GM20000 (cell line): ENCODE results near the gene APOOL.

Source experiments
- DNase-seq: peaks from one replicate; pipeline ENCODE4 v3.0.0; 2012; ENCODE audit warnings: low spot score
- TF ChIP-seq, protein P1 (sequence below): IDR thresholded peaks from 2 replicates; pipeline ENCODE4 v1.5.1; 2012; ENCODE audit warnings: mild to moderate bottlenecking, control low read depth; ENCODE audit errors: extremely low read depth, missing control alignments

Gene APOOL

GRCh38 chrX:85017721-85018120, 14.0 kb downstream of the APOOL start:
- TF ChIP-seq, protein P1, sequence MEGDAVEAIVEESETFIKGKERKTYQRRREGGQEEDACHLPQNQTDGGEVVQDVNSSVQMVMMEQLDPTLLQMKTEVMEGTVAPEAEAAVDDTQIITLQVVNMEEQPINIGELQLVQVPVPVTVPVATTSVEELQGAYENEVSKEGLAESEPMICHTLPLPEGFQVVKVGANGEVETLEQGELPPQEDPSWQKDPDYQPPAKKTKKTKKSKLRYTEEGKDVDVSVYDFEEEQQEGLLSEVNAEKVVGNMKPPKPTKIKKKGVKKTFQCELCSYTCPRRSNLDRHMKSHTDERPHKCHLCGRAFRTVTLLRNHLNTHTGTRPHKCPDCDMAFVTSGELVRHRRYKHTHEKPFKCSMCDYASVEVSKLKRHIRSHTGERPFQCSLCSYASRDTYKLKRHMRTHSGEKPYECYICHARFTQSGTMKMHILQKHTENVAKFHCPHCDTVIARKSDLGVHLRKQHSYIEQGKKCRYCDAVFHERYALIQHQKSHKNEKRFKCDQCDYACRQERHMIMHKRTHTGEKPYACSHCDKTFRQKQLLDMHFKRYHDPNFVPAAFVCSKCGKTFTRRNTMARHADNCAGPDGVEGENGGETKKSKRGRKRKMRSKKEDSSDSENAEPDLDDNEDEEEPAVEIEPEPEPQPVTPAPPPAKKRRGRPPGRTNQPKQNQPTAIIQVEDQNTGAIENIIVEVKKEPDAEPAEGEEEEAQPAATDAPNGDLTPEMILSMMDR: no peak
- DNase-seq: no peak

GRCh38 chrX:85018471-85018870, 14.8 kb downstream of the APOOL start:
- no peak for DNase-seq
- TF ChIP-seq, protein P1: no peak

GRCh38 chrX:85020216-85020615, 16.5 kb downstream of the APOOL start:
- DNase-seq: no peak
- TF ChIP-seq, protein P1: no peak

DNA sequence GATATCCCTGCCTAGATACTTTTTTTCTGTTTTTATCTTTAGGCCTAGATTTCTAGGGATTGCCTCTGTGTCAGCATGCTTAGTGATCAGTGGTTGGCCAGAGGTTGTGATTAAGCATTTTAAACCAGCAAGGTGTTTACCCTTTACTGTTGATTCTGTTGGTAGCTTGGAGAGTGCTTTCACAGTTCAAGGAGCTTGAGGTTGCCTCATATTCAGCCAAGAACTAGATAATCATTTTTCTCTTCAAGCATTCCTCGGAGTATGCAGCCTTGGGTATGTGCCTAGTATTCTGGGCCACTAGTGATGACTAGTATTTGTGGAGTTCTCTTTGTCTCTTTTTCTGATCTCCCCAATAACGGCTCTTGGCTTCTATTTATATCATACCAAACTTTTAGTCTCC, 20.4 kb downstream of the APOOL start:
- DNase-seq: no peak
- TF ChIP-seq, protein P1: no peak

DNA sequence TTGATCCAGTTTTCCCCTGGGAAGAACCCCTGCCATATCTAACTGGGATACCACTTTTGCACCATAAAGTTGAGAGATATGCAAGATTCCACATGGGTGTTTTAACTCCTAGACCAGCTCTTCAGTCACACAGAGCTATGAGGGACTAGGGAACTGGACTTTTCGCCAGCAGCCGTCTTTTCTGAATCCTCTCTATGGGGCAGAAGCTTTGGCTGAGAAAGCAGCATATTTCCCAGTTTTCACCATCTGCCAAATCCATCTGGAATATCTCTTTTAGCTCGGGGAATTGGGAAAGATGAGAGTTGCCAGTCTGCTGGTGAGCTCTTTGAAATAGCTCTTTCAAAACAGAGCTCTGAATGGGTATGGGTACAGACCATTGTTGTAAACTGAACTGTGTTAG, 20.9 kb downstream of the APOOL start:
- no peak for DNase-seq
- TF ChIP-seq, protein P1: no peak

DNA sequence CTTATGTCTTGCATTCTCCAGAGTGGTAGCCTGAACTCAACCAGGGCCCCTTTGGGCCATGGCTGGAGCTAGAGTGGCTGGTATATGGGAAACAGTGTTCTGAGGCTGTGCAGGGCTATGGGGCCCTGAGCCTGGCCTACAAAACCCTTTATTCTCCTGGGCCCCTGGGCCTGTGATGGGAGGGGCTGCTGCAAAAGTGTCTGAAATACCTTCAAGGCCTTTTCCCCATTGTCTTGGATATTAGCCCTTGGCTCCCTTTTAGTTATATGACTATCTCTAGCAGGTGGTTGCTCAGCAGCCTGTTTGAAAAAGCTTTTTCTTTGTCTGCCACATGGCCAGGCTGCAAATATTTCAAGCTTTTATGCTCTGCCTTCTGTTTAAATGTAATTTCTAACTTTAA, 22.5 kb downstream of the APOOL start:
- DNase-seq: no peak

DNA sequence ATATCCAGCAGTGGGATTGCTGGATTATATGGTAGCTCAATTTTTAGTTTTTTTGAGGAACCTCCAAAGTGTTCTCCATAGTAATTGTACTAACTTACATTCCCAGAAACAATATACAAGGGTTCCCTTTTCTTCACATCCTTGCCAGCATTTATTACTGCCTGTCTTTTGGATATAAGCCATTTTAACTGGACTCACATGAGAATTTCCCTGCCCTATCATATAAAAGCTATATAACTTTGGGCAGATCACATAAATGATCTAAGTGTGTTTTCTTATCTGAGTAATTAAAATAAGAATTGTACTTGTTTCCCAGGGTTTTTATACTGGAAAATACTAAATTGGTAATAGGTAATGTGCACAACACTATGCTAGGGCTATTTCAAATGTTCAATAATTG, 25.4 kb downstream of the APOOL start:
- DNase-seq: no peak
- TF ChIP-seq, protein P1: no peak

More for the DNA sequence above, 22.5 kb downstream of the APOOL start:
- TF ChIP-seq, protein P1: no peak
